Gastroesophageal sphincter (tissue), 4 donors: ENCODE measurements around the gene P3H1. TPM values are rescaled to one million over a fixed set of nuclear protein-coding genes. Genes with fewer than 3 reads are reported as not detected.
"Not testable (repeated sequence)": the region's sequence is repeated elsewhere in the genome, so short reads cannot be mapped to it uniquely, and the experiment has no call there.

ENCODE experiments used
- ATAC-seq: fragments of 150-250 bp; one replicate; pipeline ENCODE4 v1.9.1; 2016; ENCODE audit warnings: mild to moderate bottlenecking, moderate library complexity
- H3K27ac ChIP-seq, 4 donors: fragments of 200-600 bp; sonication (generic) in 3 of 4; 1 replicate in 3 of 4; 2 replicates in 1 of 4; pipeline ENCODE4 v1.5.1; 2016 to 2019
- H3K27me3 ChIP-seq: fragments of 200-600 bp; sonication (generic); one replicate; pipeline ENCODE4 v1.5.1; 2019
- H3K36me3 ChIP-seq, 2 donors: fragments of 200-600 bp; sonication (generic); one replicate each; pipeline ENCODE4 v1.5.1; 2019; ENCODE audit warnings: control low read depth in 1 of 2
- H3K4me1 ChIP-seq, 3 donors: fragments of 200-600 bp; sonication (generic); 1 replicate in 2 of 3; 2 replicates in 1 of 3; pipeline ENCODE4 v1.5.1; 2016 to 2019; ENCODE audit warnings: control low read depth in 2 of 3
- H3K4me3 ChIP-seq, 2 donors: fragments of 200-600 bp; sonication (generic); one replicate each; pipeline ENCODE4 v1.5.1; 2019; ENCODE audit warnings: mild to moderate bottlenecking in 1 of 2, moderate library complexity in 1 of 2
- H3K9me3 ChIP-seq, 3 donors: fragments of 200-600 bp; sonication (generic); one replicate each; pipeline ENCODE4 v1.5.1; 2017 to 2019; ENCODE audit warnings: control low read depth in 2 of 3
- CTCF ChIP-seq, 4 experiments: fragments of 200-600 bp in 2 of 4; fragments of 450-650 bp in 2 of 4; sonication (generic) in 1 of 4; IDR thresholded peaks; one replicate each; pipeline ENCODE4 v1.5.1; 2017 to 2019; ENCODE audit warnings: antibody characterized with exemption in 4 of 4, mild to moderate bottlenecking in 2 of 4, moderate library complexity in 2 of 4
- EP300 ChIP-seq: sonication (generic); formaldehyde crosslinking; IDR thresholded peaks from one replicate; pipeline ENCODE4 v1.6.1; 2017; ENCODE audit warnings: antibody characterized with exemption, mild to moderate bottlenecking
- POLR2A ChIP-seq, 2 donors: fragments of 450-650 bp; IDR thresholded peaks; one replicate each; pipeline ENCODE4 v1.6.1; 2017; ENCODE audit warnings: antibody characterized with exemption in 2 of 2, mild to moderate bottlenecking in 2 of 2, moderate library complexity in 1 of 2
- POLR2AphosphoS5 ChIP-seq: sonication (generic); formaldehyde crosslinking; IDR thresholded peaks from one replicate; pipeline ENCODE4 v1.6.1; 2017; ENCODE audit warnings: antibody characterized with exemption
- WGBS, 2 donors: methylation state at CpG; one replicate each; pipeline ENCODE4 v1.1.5; 2018; ENCODE audit warnings: low coverage in 1 of 2; 5-methylcytosine and 5-hydroxymethylcytosine counted together
- total RNA-seq, 4 donors: library from RNA; depleted of rRNA; stranded (reverse); fragments of >200 nt; gene quantifications; one replicate each; pipeline ENCODE4 v1.1.0, GENCODE V29; 2016

P3H1 gene
- total RNA-seq, 4 donors from 2014 or later: 21.7 to 27.4 (median 23.0) TPM

GRCh38 chr1:42732126-42732680 is 34.6 kb downstream of the P3H1 start:
- H3K4me1 ChIP-seq: no peaks in the 10 kb centered on the region
- no peak for ATAC-seq
- WGBS, 2 donors: 17% methylated on average over 1 of the region's 10 CpGs; no CpG with 5 or more reads in 1 of the 2 donors
- TF ChIP-seq POLR2AphosphoS5 (no peak), CTCF (IDR thresholded peaks at IDR 0.05) (no peak)
- no peaks in the 10 kb centered on the region for H3K9me3 ChIP-seq
- H3K27me3 ChIP-seq: peaks cover 7% of the 10 kb centered on the region
- H3K36me3 ChIP-seq: no peaks in the 10 kb centered on the region
- no peak overlapping the region for H3K27ac ChIP-seq
- H3K4me3 ChIP-seq: no peak overlapping the region

GRCh38 chr1:42731585-42731984 is 35.2 kb downstream of the P3H1 start:
- H3K9me3 ChIP-seq: no peaks in the 10 kb centered on the region
- no peak overlapping the region for H3K4me3 ChIP-seq
- H3K27ac ChIP-seq: no peak overlapping the region
- H3K36me3 ChIP-seq: no peaks in the 10 kb centered on the region
- 78 to 92% methylated on average over 2 to 3 of the region's 3 CpGs for WGBS, 2 donors
- TF ChIP-seq EP300: no peak
- no peak for TF ChIP-seq CTCF (IDR thresholded peaks at IDR 0.05)
- TF ChIP-seq POLR2AphosphoS5: no peak
- TF ChIP-seq POLR2A (IDR thresholded peaks at IDR 0.05): no peak
- no peaks in the 10 kb centered on the region for H3K4me1 ChIP-seq
- peaks cover 7% of the 10 kb centered on the region for H3K27me3 ChIP-seq
- no peak for ATAC-seq

GRCh38 chr1:42730988-42731387 is 35.8 kb downstream of the P3H1 start:
- no peaks in the 10 kb centered on the region for H3K4me1 ChIP-seq
- no peak for TF ChIP-seq POLR2A (IDR thresholded peaks at IDR 0.05)
- TF ChIP-seq CTCF (IDR thresholded peaks at IDR 0.05): no peak
- TF ChIP-seq EP300: no peak
- TF ChIP-seq POLR2AphosphoS5: no peak
- no peak for ATAC-seq
- H3K4me3 ChIP-seq: no peak overlapping the region
- H3K27ac ChIP-seq: no peak overlapping the region
- H3K36me3 ChIP-seq: no peaks in the 10 kb centered on the region
- no peaks in the 10 kb centered on the region for H3K9me3 ChIP-seq
- 62 to 76% methylated on average over 4 of the region's 4 CpGs for WGBS, 2 donors
- peaks cover 7% of the 10 kb centered on the region for H3K27me3 ChIP-seq

GRCh38 chr1:42730002-42730401 is 36.8 kb downstream of the P3H1 start:
- H3K9me3 ChIP-seq: no peaks in the 10 kb centered on the region
- 72 to 86% methylated on average over 1 to 3 of the region's 3 CpGs for WGBS, 2 donors
- H3K36me3 ChIP-seq: no peaks in the 10 kb centered on the region
- H3K4me3 ChIP-seq: no peak overlapping the region
- H3K4me1 ChIP-seq: no peaks in the 10 kb centered on the region
- H3K27me3 ChIP-seq: peaks cover 7% of the 10 kb centered on the region
- H3K27ac ChIP-seq: no peak overlapping the region
- TF ChIP-seq CTCF (IDR thresholded peaks at IDR 0.05) (no peak), POLR2A (IDR thresholded peaks at IDR 0.05) (no peak)
- no peak for ATAC-seq

- WGBS, 2 donors: 90 to 96% methylated on average over 4 of the region's 4 CpGs
- H3K27me3 ChIP-seq, H3K9me3 ChIP-seq, H3K4me1 ChIP-seq, ATAC-seq, H3K4me3 ChIP-seq, H3K27ac ChIP-seq, H3K36me3 ChIP-seq: not testable (repeated sequence)
Measured at GRCh38 chr1:42725820-42726219, 41.0 kb downstream of the P3H1 start.
